ENCODE measurements around the gene SIRT5.

GRCh38 chr6:13581700-13582229 lies 7.4 kb downstream of the SIRT5 start:
- TF ChIP-seq EP300 (conservative IDR thresholded peaks at IDR 0.05; ENCODE audit: poor library complexity, severe bottlenecking) (no peak), CTCF (IDR thresholded peaks at IDR 0.05; ENCODE audit: poor library complexity, severe bottlenecking) (no peak), POLR2AphosphoS5 (IDR thresholded peaks at IDR 0.05) (no peak), REST (IDR thresholded peaks at IDR 0.05; ENCODE audit: borderline replicate concordance) (no peak), RAD21 (conservative IDR thresholded peaks at IDR 0.05) (no peak), EZH2 (IDR thresholded peaks at IDR 0.05; ENCODE audit: borderline replicate concordance, insufficient read depth, low read length, poor library complexity, severe bottlenecking) (no peak), MXI1 (conservative IDR thresholded peaks at IDR 0.05; ENCODE audit: poor library complexity, severe bottlenecking) (no peak)

Data from neural cell (in vitro differentiated cells).